Upper lobe of right lung (tissue), 1 donor: ENCODE results near the gene KCNIP1. TPM values are rescaled to one million over a fixed set of nuclear protein-coding genes. Genes with fewer than 3 reads are reported as not detected.

Experiments used
- ATAC-seq: fragments of 200-7000 bp; cut with Tn5 transposase; one replicate; pipeline ENCODE4 v1.9.1; 2020; ENCODE audit warnings: mild to moderate bottlenecking, moderate library complexity
- DNase-seq: peaks from one replicate; pipeline ENCODE4 v3.0.0-alpha.2; 2020
- H3K27ac ChIP-seq: fragments of 200-600 bp; one replicate; pipeline ENCODE4 v1.8.0; 2022
- H3K27me3 ChIP-seq: fragments of 200-600 bp; one replicate; pipeline ENCODE4 v1.8.0; 2022; ENCODE audit warnings: mild to moderate bottlenecking
- H3K36me3 ChIP-seq: fragments of 200-600 bp; one replicate; pipeline ENCODE4 v1.8.0; 2022
- H3K4me1 ChIP-seq: fragments of 200-600 bp; one replicate; pipeline ENCODE4 v1.8.0; 2022
- H3K4me3 ChIP-seq: fragments of 200-600 bp; one replicate; pipeline ENCODE4 v1.8.0; 2022; ENCODE audit warnings: mild to moderate bottlenecking
- H3K9me3 ChIP-seq: fragments of 200-600 bp; one replicate; pipeline ENCODE4 v1.8.0; 2022
- intact Hi-C: fragments of 100-400 bp; cut with DNase I; formaldehyde crosslinking; loops from one replicate; pipeline ENCODE4 v1.11.0; 2022
- total RNA-seq: library from RNA; stranded (reverse); fragmentation: NEBNext Ultra II Directional; extraction: Animal tissue kit (Norgen Biotek cat#: 25700); gene quantifications from one replicate; pipeline ENCODE4 v1.2.1, GENCODE V29; 2021
- TF ChIP-seq, protein P1 (sequence below): fragments of 200-600 bp; IDR thresholded peaks from one replicate; pipeline ENCODE4 v1.8.0; 2022; ENCODE audit warnings: antibody characterized with exemption
- donor health status: DM: no; HTN: yes; CAD: no; lungs with severe emphysema.

Gene KCNIP1
- total RNA-seq, 1 donor from 2014 or later = 2.7 TPM

DNA sequence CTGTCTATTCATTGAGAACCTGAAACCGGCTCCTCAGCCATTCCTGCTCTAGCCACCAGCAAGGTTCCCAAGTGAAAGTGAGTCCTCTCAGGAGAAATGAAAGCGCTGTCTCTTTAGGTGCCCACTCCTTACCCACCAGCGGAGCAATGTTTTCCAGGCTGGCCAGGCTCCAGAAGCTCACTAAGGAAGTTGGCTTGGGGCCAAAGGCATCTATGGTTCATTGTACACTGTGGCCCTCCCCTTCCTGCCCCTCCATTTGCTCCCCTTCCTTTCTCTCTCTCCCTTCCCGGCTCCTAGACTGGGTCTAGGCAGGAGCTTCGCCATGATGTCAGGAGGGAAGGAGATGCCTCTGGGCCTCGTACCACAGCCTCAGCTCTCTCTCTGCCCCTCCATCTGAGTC lies 278.6 kb downstream of the KCNIP1 start:
- no peaks in the 10 kb centered on the region for H3K4me1 ChIP-seq
- TF ChIP-seq, protein P1, sequence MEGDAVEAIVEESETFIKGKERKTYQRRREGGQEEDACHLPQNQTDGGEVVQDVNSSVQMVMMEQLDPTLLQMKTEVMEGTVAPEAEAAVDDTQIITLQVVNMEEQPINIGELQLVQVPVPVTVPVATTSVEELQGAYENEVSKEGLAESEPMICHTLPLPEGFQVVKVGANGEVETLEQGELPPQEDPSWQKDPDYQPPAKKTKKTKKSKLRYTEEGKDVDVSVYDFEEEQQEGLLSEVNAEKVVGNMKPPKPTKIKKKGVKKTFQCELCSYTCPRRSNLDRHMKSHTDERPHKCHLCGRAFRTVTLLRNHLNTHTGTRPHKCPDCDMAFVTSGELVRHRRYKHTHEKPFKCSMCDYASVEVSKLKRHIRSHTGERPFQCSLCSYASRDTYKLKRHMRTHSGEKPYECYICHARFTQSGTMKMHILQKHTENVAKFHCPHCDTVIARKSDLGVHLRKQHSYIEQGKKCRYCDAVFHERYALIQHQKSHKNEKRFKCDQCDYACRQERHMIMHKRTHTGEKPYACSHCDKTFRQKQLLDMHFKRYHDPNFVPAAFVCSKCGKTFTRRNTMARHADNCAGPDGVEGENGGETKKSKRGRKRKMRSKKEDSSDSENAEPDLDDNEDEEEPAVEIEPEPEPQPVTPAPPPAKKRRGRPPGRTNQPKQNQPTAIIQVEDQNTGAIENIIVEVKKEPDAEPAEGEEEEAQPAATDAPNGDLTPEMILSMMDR = no peak
- H3K27ac ChIP-seq = no peak overlapping the region
- H3K27me3 ChIP-seq = no peaks in the 10 kb centered on the region
- H3K36me3 ChIP-seq = no peaks in the 10 kb centered on the region
- DNase-seq (no peak), ATAC-seq (peak; percentile 19)
- H3K4me3 ChIP-seq = no peak overlapping the region
- H3K9me3 ChIP-seq = no peaks in the 10 kb centered on the region
- intact Hi-C loops = no loop called here

DNA sequence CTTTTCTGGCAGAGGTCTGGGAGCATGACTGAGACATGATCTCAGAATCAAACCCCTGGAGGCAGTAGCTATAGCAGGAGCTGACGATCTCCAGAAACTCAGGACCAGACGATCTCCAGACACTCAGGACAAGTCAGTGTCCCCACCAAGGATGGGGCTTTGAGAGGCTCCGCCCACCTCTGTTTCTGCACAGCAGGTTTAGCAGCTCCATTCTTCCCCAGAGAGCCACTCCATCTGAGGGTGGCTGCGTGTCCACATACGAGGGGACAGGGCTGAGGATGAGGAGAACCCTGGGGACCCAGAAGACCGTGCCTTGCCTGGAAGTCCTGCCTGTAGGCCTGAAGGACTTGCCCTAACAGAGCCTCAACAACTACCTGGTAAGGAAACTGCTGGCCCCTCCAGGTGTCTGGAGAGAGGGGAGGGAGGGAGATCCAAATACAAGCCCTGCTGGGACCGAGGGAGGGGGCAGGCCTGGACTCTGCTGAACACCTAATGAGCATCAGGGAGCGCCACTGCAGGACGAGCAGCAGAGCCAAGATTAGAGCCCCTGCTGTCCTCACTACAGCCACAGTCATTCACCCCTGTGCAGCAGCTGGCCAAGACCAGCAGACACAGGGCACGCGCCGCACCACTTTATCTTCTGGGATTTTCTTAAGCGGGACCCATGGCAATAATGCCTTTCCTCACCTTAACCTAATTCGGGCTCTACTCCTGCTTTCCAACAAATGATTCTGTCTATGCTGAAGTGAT lies 279.9 kb downstream of the KCNIP1 start, which contains the start of gene GABRP:
TSS of gene GABRP (plus strand) at position 228 of the 750 bp plus-strand sequence. CDS start 4,891 bp downstream, outside the sequence.
- no peaks in the 10 kb centered on the region for H3K36me3 ChIP-seq
- H3K27me3 ChIP-seq = no peaks in the 10 kb centered on the region
- H3K27ac ChIP-seq = no peak within 1 kb of the TSS
- no peak within 1 kb of the TSS for H3K4me3 ChIP-seq
- H3K9me3 ChIP-seq = no peaks in the 10 kb centered on the region
- no peaks in the 10 kb centered on the region for H3K4me1 ChIP-seq
- ATAC-seq (no peak), DNase-seq (no peak)
- intact Hi-C loops = no loop called here
- TF ChIP-seq, protein P1 = no peak

DNA sequence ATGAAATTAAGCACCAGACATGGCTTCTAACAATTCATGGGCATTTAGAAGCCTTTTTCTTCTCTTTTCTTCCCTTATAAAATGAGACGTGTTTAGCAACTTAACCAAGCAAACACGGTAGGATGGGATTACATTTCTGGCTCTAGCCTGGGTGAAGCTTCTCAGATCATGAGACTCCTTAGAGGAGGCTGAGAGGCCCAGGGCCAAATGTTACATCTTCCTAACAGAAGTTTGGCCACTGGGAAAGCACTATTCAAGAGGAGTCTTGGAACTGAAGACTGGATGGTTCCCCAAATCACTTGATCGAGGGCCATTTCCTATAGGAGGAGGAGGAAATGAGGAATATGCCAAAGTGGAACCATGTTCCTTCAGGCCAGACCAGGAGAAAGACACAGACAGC lies 281.6 kb downstream of the KCNIP1 start:
- DNase-seq = no peak
- Histone ChIP-seq H3K9me3 (no peaks in the 10 kb centered on the region), H3K4me3 (no peak overlapping the region)

More for the DNA sequence above, 281.6 kb downstream of the KCNIP1 start:
- no peak overlapping the region for H3K27ac ChIP-seq
- no peaks in the 10 kb centered on the region for H3K27me3 ChIP-seq
- intact Hi-C loops = loop anchor here (5.0 kb wide), 1 partner anchor 38 kb away; no protein-coding TSS in a partner anchor
- TF ChIP-seq, protein P1 = no peak
- no peaks in the 10 kb centered on the region for H3K4me1 ChIP-seq
- no peak for ATAC-seq
- H3K36me3 ChIP-seq = no peaks in the 10 kb centered on the region

Other genes with a start within 250 kb of the KCNIP1 start
- gene LCP2, start 206.2 kb upstream of the KCNIP1 start, total RNA-seq = 83.1 TPM
- gene KCNMB1, start 114.7 kb upstream of the KCNIP1 start, total RNA-seq = 1.5 TPM